Osteoblast (primary cell): Measurements from ENCODE around the gene SAMD8. TPM values are rescaled to one million over a fixed set of nuclear protein-coding genes. Genes with fewer than 3 reads are reported as not detected.

Experiments used
- DNase-seq: peaks from one replicate; pipeline ENCODE4 v3.0.0; 2011; ENCODE audit warnings: low spot score, mixed read lengths; ENCODE audit not compliant: insufficient read length; ENCODE audit errors: missing footprints
- H2AFZ ChIP-seq: 2 replicates; pipeline ENCODE4 v1.6.0; 2011; ENCODE audit warnings: mild to moderate bottlenecking, low read length
- H3K27ac ChIP-seq: 2 replicates; pipeline ENCODE4 v1.5.1; 2011; ENCODE audit warnings: mild to moderate bottlenecking, low read depth, low read length, moderate library complexity
- H3K27me3 ChIP-seq: 2 replicates; pipeline ENCODE4 v1.6.0; 2012; ENCODE audit warnings: mild to moderate bottlenecking, control low read depth, inconsistent platforms, low read length, moderate library complexity; ENCODE audit not compliant: insufficient read depth
- H3K36me3 ChIP-seq: 2 replicates; pipeline ENCODE4 v1.5.1; 2011; ENCODE audit warnings: mild to moderate bottlenecking, low read length, control low read depth, moderate library complexity; ENCODE audit not compliant: insufficient read depth
- H3K4me1 ChIP-seq: 2 replicates; pipeline ENCODE4 v1.5.1; 2011; ENCODE audit warnings: mild to moderate bottlenecking, low read length, control low read depth, moderate library complexity; ENCODE audit not compliant: insufficient read depth
- H3K4me2 ChIP-seq: 2 replicates; pipeline ENCODE4 v1.6.0; 2011; ENCODE audit warnings: mild to moderate bottlenecking, low read length; ENCODE audit not compliant: insufficient read depth
- H3K4me3 ChIP-seq: fragments of 200-600 bp; sonication (generic); 3 replicates; pipeline ENCODE4 v1.5.1; 2012; ENCODE audit warnings: mild to moderate bottlenecking, low read length, inconsistent platforms; ENCODE audit not compliant: insufficient read depth
- H3K79me2 ChIP-seq: 2 replicates; pipeline ENCODE4 v1.6.0; 2012; ENCODE audit warnings: mild to moderate bottlenecking, low read length, control low read depth, inconsistent platforms; ENCODE audit not compliant: insufficient read depth
- H3K9me3 ChIP-seq: 2 replicates; pipeline ENCODE4 v1.5.1; 2011; ENCODE audit warnings: low read depth, low read length, control low read depth
- H4K20me1 ChIP-seq: 2 replicates; pipeline ENCODE4 v1.6.0; 2012; ENCODE audit warnings: mild to moderate bottlenecking, low read length, control low read depth; ENCODE audit not compliant: insufficient read depth
- total RNA-seq: library from RNA; depleted of rRNA; stranded (reverse); fragments of >200 nt; gene quantifications from 2 replicates; pipeline ENCODE4 v1.2.3, GENCODE V29; 2012
- TF ChIP-seq, protein P1 (sequence below): IDR thresholded peaks from 2 replicates; pipeline ENCODE4 v1.5.1; 2011; ENCODE audit warnings: mild to moderate bottlenecking, low read depth, low read length, moderate library complexity; ENCODE audit errors: extremely low read depth

The SAMD8 gene
- total RNA-seq, 1 donor, result 31.5 TPM

DNA sequence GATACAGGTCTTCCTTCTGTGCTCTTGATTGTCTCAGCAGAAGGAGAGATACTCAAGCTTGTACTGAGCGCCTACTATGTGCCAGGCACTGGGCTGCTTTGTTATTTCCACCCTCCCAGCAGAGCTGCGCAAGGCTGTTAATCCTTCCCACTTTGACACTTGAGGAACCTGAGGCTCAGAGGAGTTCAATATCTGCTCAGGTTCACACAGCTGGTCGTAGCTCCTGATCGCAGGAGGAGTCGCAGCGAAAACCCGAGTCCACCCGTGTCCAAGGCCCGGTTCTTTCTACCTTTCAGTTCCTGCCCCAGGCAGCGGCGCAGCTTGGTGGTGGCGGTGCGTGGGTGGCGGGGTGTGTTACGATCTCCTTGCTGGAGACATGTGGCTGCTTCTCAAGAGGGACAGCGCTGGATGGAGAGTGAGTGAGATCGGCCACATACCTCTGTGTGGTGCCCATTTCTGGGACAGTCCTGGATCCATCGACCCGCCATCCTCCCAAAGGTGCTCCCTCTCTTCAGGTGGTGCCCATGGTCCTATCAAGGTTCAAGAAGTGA lies 26.5 kb upstream of the SAMD8 start:
- Histone ChIP-seq H3K4me2 (no peak overlapping the region), H3K4me3 (no peak overlapping the region), H3K79me2 (no peaks in the 10 kb centered on the region), H2AFZ (no peak overlapping the region), H3K4me1 (no peaks in the 10 kb centered on the region), H4K20me1 (no peaks in the 10 kb centered on the region), H3K27me3 (peaks cover 3% of the 10 kb centered on the region), H3K27ac (no peak overlapping the region), H3K9me3 (no peaks in the 10 kb centered on the region), H3K36me3 (no peaks in the 10 kb centered on the region)
- no peak for DNase-seq
- TF ChIP-seq, protein P1, sequence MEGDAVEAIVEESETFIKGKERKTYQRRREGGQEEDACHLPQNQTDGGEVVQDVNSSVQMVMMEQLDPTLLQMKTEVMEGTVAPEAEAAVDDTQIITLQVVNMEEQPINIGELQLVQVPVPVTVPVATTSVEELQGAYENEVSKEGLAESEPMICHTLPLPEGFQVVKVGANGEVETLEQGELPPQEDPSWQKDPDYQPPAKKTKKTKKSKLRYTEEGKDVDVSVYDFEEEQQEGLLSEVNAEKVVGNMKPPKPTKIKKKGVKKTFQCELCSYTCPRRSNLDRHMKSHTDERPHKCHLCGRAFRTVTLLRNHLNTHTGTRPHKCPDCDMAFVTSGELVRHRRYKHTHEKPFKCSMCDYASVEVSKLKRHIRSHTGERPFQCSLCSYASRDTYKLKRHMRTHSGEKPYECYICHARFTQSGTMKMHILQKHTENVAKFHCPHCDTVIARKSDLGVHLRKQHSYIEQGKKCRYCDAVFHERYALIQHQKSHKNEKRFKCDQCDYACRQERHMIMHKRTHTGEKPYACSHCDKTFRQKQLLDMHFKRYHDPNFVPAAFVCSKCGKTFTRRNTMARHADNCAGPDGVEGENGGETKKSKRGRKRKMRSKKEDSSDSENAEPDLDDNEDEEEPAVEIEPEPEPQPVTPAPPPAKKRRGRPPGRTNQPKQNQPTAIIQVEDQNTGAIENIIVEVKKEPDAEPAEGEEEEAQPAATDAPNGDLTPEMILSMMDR, result no peak

- DNase-seq, result peak; percentile 53
- H3K27ac ChIP-seq, result no peak overlapping the region
- TF ChIP-seq, protein P1, result no peak
- no peaks in the 10 kb centered on the region for H4K20me1 ChIP-seq
- no peak overlapping the region for H3K4me2 ChIP-seq
- no peaks in the 10 kb centered on the region for H3K9me3 ChIP-seq
- no peak overlapping the region for H2AFZ ChIP-seq
- no peaks in the 10 kb centered on the region for H3K4me1 ChIP-seq
- H3K27me3 ChIP-seq, result peaks cover 3% of the 10 kb centered on the region
- H3K4me3 ChIP-seq, result no peak overlapping the region
- no peaks in the 10 kb centered on the region for H3K36me3 ChIP-seq
- no peaks in the 10 kb centered on the region for H3K79me2 ChIP-seq
These were observed 25.1 kb upstream of the SAMD8 start for GRCh38 chr10:75086278-75086934.

GRCh38 chr10:75088640-75089039 lies 22.8 kb upstream of the SAMD8 start:
- Histone ChIP-seq H2AFZ (no peak overlapping the region), H3K4me1 (no peaks in the 10 kb centered on the region), H3K9me3 (no peaks in the 10 kb centered on the region), H3K79me2 (no peaks in the 10 kb centered on the region), H3K27ac (no peak overlapping the region), H3K4me3 (no peak overlapping the region), H3K27me3 (peaks cover 3% of the 10 kb centered on the region), H4K20me1 (no peaks in the 10 kb centered on the region), H3K36me3 (no peaks in the 10 kb centered on the region), H3K4me2 (no peak overlapping the region)
- no peak for DNase-seq
- TF ChIP-seq, protein P1, result no peak

GRCh38 chr10:75089634-75090033 lies 21.8 kb upstream of the SAMD8 start:
- no peaks in the 10 kb centered on the region for H3K36me3 ChIP-seq
- no peak for DNase-seq
- H3K27me3 ChIP-seq, result peaks cover 3% of the 10 kb centered on the region
- H3K4me1 ChIP-seq, result no peaks in the 10 kb centered on the region
- H3K4me3 ChIP-seq, result no peak overlapping the region
- TF ChIP-seq, protein P1, result no peak
- H3K9me3 ChIP-seq, result no peaks in the 10 kb centered on the region
- no peak overlapping the region for H3K27ac ChIP-seq
- no peaks in the 10 kb centered on the region for H4K20me1 ChIP-seq
- H2AFZ ChIP-seq, result no peak overlapping the region
- H3K79me2 ChIP-seq, result no peaks in the 10 kb centered on the region
- no peak overlapping the region for H3K4me2 ChIP-seq
